NB4 (cell line): ENCODE measurements around the gene MIA3.

ENCODE experiments used
- MYC ChIP-seq: IDR thresholded peaks from 2 replicates; pipeline ENCODE4 v1.6.1; 2011; ENCODE audit warnings: low read depth, low read length
- POLR2A ChIP-seq: IDR thresholded peaks from 2 replicates; pipeline ENCODE4 v1.6.1; 2011; ENCODE audit warnings: mild to moderate bottlenecking; ENCODE audit not compliant: insufficient read length; ENCODE audit errors: extremely low read depth
- TF ChIP-seq, protein P1 (sequence below): IDR thresholded peaks from 2 replicates; pipeline ENCODE4 v1.6.1; 2011; ENCODE audit warnings: low read depth, low read length
- TF ChIP-seq, protein P2 (sequence below): IDR thresholded peaks from one replicate; pipeline ENCODE4 v1.5.1; 2012; ENCODE audit warnings: low read depth, low read length

DNA sequence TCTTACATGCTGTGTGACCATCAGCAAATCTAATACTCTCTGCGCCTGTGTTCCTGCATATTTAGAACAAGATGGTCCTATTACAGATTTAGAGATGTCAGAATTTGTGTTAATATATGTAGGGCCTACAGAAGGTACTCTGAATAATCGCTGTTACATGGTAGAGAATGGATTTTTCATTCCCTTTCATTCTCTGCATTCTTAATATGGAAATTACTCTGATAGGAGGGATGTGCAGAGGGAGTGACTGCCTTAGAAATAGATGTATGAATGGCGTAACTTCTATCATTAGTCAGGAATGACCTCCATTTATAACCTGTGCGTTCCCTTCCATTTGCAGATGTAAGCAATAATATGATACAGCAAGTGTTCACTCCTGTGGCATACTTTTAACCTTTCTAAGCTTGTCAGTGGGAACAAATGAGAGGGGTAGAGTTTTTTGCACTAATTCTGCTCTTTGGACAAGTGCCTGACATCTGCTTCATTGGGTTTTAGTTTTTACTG is 45.6 kb downstream of the MIA3 start:
- TF ChIP-seq, protein P1, sequence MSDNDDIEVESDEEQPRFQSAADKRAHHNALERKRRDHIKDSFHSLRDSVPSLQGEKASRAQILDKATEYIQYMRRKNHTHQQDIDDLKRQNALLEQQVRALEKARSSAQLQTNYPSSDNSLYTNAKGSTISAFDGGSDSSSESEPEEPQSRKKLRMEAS = no peak
- TF ChIP-seq, protein P2, sequence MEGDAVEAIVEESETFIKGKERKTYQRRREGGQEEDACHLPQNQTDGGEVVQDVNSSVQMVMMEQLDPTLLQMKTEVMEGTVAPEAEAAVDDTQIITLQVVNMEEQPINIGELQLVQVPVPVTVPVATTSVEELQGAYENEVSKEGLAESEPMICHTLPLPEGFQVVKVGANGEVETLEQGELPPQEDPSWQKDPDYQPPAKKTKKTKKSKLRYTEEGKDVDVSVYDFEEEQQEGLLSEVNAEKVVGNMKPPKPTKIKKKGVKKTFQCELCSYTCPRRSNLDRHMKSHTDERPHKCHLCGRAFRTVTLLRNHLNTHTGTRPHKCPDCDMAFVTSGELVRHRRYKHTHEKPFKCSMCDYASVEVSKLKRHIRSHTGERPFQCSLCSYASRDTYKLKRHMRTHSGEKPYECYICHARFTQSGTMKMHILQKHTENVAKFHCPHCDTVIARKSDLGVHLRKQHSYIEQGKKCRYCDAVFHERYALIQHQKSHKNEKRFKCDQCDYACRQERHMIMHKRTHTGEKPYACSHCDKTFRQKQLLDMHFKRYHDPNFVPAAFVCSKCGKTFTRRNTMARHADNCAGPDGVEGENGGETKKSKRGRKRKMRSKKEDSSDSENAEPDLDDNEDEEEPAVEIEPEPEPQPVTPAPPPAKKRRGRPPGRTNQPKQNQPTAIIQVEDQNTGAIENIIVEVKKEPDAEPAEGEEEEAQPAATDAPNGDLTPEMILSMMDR = no peak
- TF ChIP-seq POLR2A = no peak
- TF ChIP-seq MYC = no peak
